ENCODE data around the gene UNG.

- TF ChIP-seq POLR2A (IDR thresholded peaks at IDR 0.05): no peak
- TF ChIP-seq CTCF (IDR thresholded peaks at IDR 0.05): no peak
Measured at GRCh38 chr12:109109746-109110350, 12.5 kb downstream of the UNG start.

Data from heart left ventricle (tissue), 13 donors.